ENCODE data around the gene MLLT10. TPM values are rescaled to one million over a fixed set of nuclear protein-coding genes. Genes with fewer than 3 reads are reported as not detected.

MLLT10 gene
- total and polyA plus RNA-seq, 9 of the 15 experiments (the other 6 are each of a cell fraction or from before 2014, with no cell fraction given): 18.8 to 81.4 (median 64.2) TPM

DNA sequence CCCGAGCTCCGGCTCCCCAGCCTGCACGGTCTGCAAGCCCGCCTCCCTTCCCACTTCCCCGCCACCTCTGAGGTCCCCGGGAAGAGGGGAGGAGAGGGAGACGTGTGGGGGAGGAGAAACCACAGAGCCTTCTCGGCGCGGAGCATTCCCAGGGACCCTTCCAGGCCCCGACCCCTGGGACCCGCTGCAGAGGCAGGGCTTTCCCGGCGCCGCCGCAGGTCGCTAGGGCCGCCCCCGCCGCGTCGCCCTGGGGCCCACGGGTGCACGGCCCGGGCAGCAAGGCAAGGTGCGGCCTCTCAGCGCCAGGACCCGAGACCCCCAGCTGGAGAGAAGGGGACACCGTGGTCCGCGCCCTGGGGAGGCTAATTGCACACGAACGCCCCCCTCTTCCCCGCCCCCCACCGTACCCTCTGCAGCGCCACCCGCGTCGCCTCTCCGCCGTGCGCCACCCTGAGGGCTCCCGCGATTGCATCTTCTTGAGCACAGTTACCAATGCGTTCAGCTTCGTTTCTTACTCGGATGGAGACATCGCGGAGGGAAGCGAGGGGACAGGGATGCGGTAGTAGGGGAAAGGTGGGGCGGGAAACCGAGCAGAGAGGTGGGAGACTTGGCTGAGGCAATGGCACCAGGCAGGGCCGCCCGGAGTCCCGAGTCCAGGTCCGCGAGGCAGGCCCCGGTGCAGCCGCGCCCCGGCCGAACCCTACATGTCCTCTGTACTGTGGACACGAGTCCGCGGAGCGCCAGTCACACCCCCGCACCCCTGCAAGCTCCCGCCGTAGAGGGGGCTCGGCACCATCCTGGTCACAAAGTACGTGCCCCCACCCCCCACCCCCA is 37.5 kb upstream of the MLLT10 start (continued):
- TF ChIP-seq, protein P1, sequence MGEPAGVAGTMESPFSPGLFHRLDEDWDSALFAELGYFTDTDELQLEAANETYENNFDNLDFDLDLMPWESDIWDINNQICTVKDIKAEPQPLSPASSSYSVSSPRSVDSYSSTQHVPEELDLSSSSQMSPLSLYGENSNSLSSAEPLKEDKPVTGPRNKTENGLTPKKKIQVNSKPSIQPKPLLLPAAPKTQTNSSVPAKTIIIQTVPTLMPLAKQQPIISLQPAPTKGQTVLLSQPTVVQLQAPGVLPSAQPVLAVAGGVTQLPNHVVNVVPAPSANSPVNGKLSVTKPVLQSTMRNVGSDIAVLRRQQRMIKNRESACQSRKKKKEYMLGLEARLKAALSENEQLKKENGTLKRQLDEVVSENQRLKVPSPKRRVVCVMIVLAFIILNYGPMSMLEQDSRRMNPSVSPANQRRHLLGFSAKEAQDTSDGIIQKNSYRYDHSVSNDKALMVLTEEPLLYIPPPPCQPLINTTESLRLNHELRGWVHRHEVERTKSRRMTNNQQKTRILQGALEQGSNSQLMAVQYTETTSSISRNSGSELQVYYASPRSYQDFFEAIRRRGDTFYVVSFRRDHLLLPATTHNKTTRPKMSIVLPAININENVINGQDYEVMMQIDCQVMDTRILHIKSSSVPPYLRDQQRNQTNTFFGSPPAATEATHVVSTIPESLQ (CRISPR knock-in tag; IDR thresholded peaks at IDR 0.05): no peak
- TF ChIP-seq U2AF2 (optimal IDR thresholded peaks at IDR 0.05; ENCODE audit: low read depth, low read length) (no peak), PHF8 (IDR thresholded peaks at IDR 0.05; ENCODE audit: borderline replicate concordance, low read length) (peak; percentile 10; the same call in 1 of the 2 replicates), TAF1 (IDR thresholded peaks at IDR 0.05; ENCODE audit: control insufficient read depth, extremely low read depth, insufficient read depth, low read length, severe bottlenecking) (peak; percentile 40), SAFB (IDR thresholded peaks at IDR 0.05; ENCODE audit: borderline replicate concordance, low read depth, low read length) (no peak), MECOM (CRISPR knock-in tag; IDR thresholded peaks at IDR 0.05) (no peak), ZNF551 (CRISPR knock-in tag; IDR thresholded peaks at IDR 0.05) (no peak), ZNF561 (CRISPR knock-in tag; conservative IDR thresholded peaks at IDR 0.05) (no peak)
- TF ChIP-seq, protein P2, sequence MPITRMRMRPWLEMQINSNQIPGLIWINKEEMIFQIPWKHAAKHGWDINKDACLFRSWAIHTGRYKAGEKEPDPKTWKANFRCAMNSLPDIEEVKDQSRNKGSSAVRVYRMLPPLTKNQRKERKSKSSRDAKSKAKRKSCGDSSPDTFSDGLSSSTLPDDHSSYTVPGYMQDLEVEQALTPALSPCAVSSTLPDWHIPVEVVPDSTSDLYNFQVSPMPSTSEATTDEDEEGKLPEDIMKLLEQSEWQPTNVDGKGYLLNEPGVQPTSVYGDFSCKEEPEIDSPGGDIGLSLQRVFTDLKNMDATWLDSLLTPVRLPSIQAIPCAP (CRISPR knock-in tag; IDR thresholded peaks at IDR 0.05; ENCODE audit: borderline replicate concordance): no peak
- TF ChIP-seq, protein P3, sequence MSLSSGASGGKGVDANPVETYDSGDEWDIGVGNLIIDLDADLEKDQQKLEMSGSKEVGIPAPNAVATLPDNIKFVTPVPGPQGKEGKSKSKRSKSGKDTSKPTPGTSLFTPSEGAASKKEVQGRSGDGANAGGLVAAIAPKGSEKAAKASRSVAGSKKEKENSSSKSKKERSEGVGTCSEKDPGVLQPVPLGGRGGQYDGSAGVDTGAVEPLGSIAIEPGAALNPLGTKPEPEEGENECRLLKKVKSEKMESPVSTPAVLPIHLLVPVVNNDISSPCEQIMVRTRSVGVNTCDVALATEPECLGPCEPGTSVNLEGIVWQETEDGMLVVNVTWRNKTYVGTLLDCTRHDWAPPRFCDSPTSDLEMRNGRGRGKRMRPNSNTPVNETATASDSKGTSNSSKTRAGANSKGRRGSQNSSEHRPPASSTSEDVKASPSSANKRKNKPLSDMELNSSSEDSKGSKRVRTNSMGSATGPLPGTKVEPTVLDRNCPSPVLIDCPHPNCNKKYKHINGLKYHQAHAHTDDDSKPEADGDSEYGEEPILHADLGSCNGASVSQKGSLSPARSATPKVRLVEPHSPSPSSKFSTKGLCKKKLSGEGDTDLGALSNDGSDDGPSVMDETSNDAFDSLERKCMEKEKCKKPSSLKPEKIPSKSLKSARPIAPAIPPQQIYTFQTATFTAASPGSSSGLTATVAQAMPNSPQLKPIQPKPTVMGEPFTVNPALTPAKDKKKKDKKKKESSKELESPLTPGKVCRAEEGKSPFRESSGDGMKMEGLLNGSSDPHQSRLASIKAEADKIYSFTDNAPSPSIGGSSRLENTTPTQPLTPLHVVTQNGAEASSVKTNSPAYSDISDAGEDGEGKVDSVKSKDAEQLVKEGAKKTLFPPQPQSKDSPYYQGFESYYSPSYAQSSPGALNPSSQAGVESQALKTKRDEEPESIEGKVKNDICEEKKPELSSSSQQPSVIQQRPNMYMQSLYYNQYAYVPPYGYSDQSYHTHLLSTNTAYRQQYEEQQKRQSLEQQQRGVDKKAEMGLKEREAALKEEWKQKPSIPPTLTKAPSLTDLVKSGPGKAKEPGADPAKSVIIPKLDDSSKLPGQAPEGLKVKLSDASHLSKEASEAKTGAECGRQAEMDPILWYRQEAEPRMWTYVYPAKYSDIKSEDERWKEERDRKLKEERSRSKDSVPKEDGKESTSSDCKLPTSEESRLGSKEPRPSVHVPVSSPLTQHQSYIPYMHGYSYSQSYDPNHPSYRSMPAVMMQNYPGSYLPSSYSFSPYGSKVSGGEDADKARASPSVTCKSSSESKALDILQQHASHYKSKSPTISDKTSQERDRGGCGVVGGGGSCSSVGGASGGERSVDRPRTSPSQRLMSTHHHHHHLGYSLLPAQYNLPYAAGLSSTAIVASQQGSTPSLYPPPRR (CRISPR knock-in tag; IDR thresholded peaks at IDR 0.05; ENCODE audit: borderline replicate concordance): no peak
- TF ChIP-seq, protein P4, sequence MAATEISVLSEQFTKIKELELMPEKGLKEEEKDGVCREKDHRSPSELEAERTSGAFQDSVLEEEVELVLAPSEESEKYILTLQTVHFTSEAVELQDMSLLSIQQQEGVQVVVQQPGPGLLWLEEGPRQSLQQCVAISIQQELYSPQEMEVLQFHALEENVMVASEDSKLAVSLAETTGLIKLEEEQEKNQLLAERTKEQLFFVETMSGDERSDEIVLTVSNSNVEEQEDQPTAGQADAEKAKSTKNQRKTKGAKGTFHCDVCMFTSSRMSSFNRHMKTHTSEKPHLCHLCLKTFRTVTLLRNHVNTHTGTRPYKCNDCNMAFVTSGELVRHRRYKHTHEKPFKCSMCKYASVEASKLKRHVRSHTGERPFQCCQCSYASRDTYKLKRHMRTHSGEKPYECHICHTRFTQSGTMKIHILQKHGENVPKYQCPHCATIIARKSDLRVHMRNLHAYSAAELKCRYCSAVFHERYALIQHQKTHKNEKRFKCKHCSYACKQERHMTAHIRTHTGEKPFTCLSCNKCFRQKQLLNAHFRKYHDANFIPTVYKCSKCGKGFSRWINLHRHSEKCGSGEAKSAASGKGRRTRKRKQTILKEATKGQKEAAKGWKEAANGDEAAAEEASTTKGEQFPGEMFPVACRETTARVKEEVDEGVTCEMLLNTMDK (IDR thresholded peaks at IDR 0.05; ENCODE audit: borderline replicate concordance, insufficient read depth, low read depth, low read length, poor library complexity, severe bottlenecking): peak; percentile 31
